ENCODE measurements around the gene NRAS. TPM values are rescaled to one million over a fixed set of nuclear protein-coding genes. Genes with fewer than 3 reads are reported as not detected.

NRAS gene
- 72.9 and 73.4 TPM in 2 replicates for total RNA-seq (2021)
- long read RNA-seq, full-length matches to known transcripts: 345 of 373 reads
- long read RNA-seq, partial matches to known transcripts: 13 of 373 reads
- long read RNA-seq, other reads (novel, unspliced or antisense): 15 of 373 reads

DNA sequence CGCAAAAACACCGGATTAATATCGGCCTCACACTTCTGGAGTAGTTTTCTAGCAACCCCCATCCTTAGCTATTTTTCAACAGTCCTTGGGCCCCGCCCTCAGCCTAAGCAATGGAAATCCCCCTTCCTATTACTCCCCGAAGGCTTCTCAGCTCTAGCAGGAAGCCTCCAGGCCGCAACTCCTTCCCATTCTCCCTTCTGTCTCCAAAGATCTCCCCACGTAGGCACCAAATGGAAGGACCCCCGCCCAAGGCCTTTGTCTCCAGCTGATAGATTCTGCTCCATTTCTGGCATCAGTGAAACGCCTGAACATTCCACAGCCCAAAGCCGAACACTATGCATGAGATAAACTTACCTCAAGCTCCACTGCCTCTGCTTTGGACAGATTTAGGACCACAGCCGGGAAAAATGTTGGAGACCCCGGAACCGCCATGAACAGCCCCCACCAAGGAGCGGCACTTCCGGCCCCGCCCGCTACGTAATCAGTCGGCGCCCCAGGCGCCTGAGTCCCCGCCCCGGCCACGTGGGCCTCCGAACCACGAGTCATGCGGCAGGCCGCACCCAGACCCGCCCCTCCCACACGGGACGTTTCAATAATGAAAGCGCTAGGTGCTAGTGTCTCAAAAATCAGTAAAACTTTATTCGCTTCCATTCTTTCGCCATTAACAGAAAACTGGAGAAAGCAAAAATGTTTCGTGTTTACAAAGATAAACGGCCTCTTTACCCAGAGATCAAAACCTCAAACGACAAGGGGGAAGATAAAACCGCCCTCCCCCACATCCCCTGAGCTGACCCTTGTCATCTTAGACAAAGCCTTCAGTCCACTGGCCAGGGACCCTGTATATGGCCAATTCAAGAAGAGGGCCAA is at the start of gene NRAS:
TSS of gene NRAS (minus strand) at position 468 of the 867 bp plus-strand sequence. CDS start 611 bp downstream, outside the sequence.
- peak within 1 kb of the TSS; percentile 75 for H2BK120ac ChIP-seq (ENCODE audit: low read depth, low read length, poor library complexity, severe bottlenecking)

More for the DNA sequence above, at the start of gene NRAS:
- Histone ChIP-seq H3K27me3 (ENCODE audit: insufficient read depth, low read length) (no peaks in the 10 kb centered on the region), H3K79me2 (ENCODE audit: insufficient read depth, low read length) (peaks cover 4% of the 10 kb centered on the region; the same call in 1 of the 2 replicates), H3K9me3 (ENCODE audit: control insufficient read depth, low read depth, low read length) (no peaks in the 10 kb centered on the region), H3K23ac (ENCODE audit: insufficient read length, low read depth, low read length) (no peak within 1 kb of the TSS), H3K14ac (ENCODE audit: insufficient read depth, low read length) (peak within 1 kb of the TSS; percentile 80; the same call in 1 of the 2 replicates), H2BK5ac (ENCODE audit: insufficient read length, low read length) (peak within 1 kb of the TSS; percentile 10), H3K23me2 (ENCODE audit: insufficient read length, low read depth, low read length, poor library complexity, severe bottlenecking) (peaks cover 4% of the 10 kb centered on the region), H3T11ph (ENCODE audit: low read length) (peak within 1 kb of the TSS; percentile 91), H3K4me2 (ENCODE audit: insufficient read depth, insufficient read length, low read length) (peak within 1 kb of the TSS; percentile 86), H2BK15ac (ENCODE audit: low read depth, low read length) (no peak within 1 kb of the TSS), H4K8ac (replicated peaks; ENCODE audit: insufficient read length, low read depth, low read length) (no peak within 1 kb of the TSS), H2AK5ac (ENCODE audit: insufficient read length, low read length) (no peak within 1 kb of the TSS), H2BK20ac (ENCODE audit: low read depth, low read length, poor library complexity, severe bottlenecking) (no peak within 1 kb of the TSS), H4K5ac (ENCODE audit: insufficient read length, low read depth, low read length) (peak within 1 kb of the TSS; percentile 34), H2BK12ac (ENCODE audit: insufficient read length, low read depth, low read length) (no peak within 1 kb of the TSS), H3K79me1 (ENCODE audit: insufficient read depth, low read depth, low read length, poor library complexity, severe bottlenecking) (no peaks in the 10 kb centered on the region), H3K27ac (ENCODE audit: insufficient read length, low read depth, low read length) (peak within 1 kb of the TSS; percentile 24), H3K4me1 (ENCODE audit: insufficient read depth, low read length) (no peaks in the 10 kb centered on the region), H3K18ac (ENCODE audit: insufficient read length, low read depth, low read length) (peak within 1 kb of the TSS; percentile 89), H3K4ac (ENCODE audit: low read depth, low read length) (peak within 1 kb of the TSS; percentile 89; the same call in 1 of the 2 replicates), H4K20me1 (ENCODE audit: control insufficient read depth, insufficient read depth, insufficient read length) (no peaks in the 10 kb centered on the region), H3K9ac (ENCODE audit: extremely low read depth, insufficient read length, low read length) (peak within 1 kb of the TSS; percentile 96), H4K91ac (ENCODE audit: insufficient read length, low read depth, low read length) (no peak within 1 kb of the TSS), H2AFZ (ENCODE audit: low read length) (no peak within 1 kb of the TSS), H3K56ac (ENCODE audit: insufficient read length, low read depth, low read length) (peak within 1 kb of the TSS; percentile 15)
- Mint-ChIP-seq H3K4me1 (peaks cover 9 to 14% of the 10 kb centered on the region in 2 experiments), H3K27me3 (ENCODE audit: low read depth) (no peaks in the 10 kb centered on the region), H3K9me3 (no peaks in the 10 kb centered on the region), H3K4me3 (peak within 1 kb of the TSS; percentile 97 to 99), H3K36me3 (ENCODE audit: insufficient read depth in 1 of 3, low read depth in 3 of 3) (peaks cover 25 to 76% (median 72%) of the 10 kb centered on the region in 3 experiments; a peak in 6 of 7 replicates), H3K27ac (peak within 1 kb of the TSS; percentile 100)
- no peak for TF ChIP-seq CTCF (conservative IDR thresholded peaks at IDR 0.05)
- WGBS (ENCODE audit: extremely low coverage, insufficient read length, low lambda C conversion rate): no CpG with 5 or more reads among the region's 38 CpGs
- peak; percentile 93 for DNase-seq

Data from H9 (cell line).